22Rv1 (cell line): ENCODE data around the gene PLD6.

ENCODE experiments used
- CTCF ChIP-seq: fragments of 450-650 bp; IDR thresholded peaks from 2 replicates; pipeline ENCODE4 v1.5.1; 2017; ENCODE audit warnings: mild to moderate bottlenecking
- ZFX ChIP-seq: fragments of 450-650 bp; IDR thresholded peaks from 2 replicates; pipeline ENCODE4 v1.6.1; 2017; ENCODE audit warnings: antibody characterized with exemption, borderline replicate concordance

- TF ChIP-seq CTCF (no peak), ZFX (no peak)
Observed at GRCh38 chr17:17253406-17253805, 47.3 kb upstream of the PLD6 start.
